HL-60/S4 treated with phorbol 12-myristate 13-acetate at 8.2 ng/mL for 4 days and 3 days (cell line): ENCODE results near the gene DNAJC15.

Experiments
- in situ Hi-C: fragments of 300-500 bp; cut with MboI; formaldehyde crosslinking; loops from 2 replicates; pipeline ENCODE4 v1.15.0; 2022; ENCODE audit warnings: low sequenced_read_pairs

The DNAJC15 gene

DNA sequence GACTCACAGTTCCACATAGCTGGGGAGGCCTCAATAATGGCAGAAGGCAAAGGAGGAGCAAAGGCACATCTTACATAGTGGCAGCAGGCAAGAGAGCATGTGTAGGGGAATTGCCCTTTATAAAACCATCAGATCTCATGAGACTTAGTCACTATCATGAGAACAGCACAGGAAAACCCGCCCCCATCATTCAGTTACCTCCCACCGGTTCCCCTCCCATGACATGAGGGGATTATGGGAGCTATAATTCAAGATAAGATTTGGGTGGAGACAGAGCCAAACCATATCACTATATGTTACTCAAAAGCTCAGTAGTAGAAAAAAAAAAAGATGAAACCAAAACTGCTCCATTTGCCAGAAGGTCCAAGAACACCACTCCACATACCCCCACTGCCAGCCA is 58.5 kb downstream of the DNAJC15 start:
- in situ Hi-C loops = no loop called here

DNA sequence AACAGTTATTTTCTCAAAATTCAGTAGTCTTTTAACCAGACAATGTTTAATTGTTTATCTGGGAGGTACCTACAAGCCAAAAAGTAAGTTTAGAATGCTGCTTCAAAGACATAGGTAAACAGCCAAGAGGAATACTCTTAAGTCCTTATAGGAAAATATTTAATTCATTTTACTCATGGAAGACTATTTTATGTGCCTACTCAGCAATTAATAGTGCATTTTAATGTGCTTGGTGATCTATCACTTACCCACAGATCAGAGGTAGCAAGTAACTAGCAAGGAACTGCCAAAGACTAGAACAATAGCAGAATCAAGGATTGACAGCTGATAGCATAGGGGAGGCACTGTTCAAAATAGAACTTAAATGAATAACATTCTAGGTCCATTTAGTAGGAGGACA is 60.4 kb downstream of the DNAJC15 start:
- in situ Hi-C loops = no loop called here

DNA sequence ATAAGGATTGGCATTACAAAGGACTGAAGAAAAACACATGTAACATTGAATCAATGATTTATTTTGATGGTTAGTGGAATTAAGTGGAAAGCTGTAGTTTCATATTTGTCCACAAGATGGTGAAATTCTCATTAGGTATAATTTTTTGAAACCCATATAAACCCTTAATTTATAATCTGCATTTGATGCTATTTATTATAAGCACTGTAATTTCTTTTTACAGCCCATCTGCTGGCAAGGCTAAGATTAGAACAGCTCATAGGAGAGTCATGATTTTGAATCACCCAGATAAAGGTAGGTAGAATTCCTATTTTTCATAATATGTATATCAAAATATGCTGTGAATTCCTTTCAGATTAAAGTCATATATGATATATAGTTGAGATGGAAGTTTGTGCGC is 62.2 kb downstream of the DNAJC15 start:
- in situ Hi-C loops = no loop called here

GRCh38 chr13:43086181-43086580 is 62.8 kb downstream of the DNAJC15 start:
- in situ Hi-C loops = no loop called here

DNA sequence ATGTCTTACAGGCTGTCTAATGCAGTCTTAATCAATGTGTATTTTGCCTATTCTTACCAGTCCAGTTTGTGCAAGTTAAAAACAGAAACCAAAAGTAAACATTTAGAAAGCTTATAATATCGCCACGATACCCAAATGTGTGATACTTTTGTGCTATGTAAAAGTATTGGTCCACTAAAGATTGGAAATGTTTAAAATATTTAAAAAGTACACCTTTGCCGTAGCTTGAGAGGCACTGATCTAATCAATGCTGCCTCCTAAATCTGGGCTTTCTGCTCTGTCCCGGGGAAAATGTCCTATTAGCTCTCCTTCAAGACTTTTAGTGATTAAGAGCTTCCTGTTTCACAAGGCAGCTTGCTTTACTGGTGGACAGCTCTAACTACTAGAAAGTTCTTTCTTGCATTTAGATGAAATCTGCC is 64.7 kb downstream of the DNAJC15 start:
- in situ Hi-C loops = no loop called here

DNA sequence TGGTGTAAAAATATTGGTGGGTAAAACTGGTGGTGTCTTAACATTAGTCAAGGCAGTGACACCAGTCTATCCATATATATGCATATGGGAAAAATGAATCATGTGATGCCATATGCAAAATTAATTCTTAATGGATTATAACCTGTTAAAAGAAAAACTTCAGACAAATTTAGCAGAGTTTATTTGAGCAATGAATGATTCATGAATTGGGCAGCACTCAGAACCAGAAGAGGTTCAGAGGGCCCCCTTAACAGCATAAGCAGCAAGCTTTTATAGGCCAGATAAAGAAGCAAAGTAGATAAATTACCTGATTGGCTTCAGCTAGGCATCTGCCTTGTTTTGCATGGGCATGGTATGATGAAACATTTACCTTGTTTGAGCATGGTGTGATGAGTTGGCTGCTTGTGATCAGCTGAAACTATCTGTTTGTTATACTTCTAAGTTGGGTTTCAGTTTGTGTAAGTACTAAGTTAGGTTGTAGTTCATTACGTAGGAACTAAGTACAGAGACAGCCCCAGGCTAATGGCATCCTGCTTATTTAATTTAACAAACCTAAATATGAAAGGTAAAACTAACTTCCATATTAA is 66.6 kb downstream of the DNAJC15 start:
- in situ Hi-C loops = no loop called here

DNA sequence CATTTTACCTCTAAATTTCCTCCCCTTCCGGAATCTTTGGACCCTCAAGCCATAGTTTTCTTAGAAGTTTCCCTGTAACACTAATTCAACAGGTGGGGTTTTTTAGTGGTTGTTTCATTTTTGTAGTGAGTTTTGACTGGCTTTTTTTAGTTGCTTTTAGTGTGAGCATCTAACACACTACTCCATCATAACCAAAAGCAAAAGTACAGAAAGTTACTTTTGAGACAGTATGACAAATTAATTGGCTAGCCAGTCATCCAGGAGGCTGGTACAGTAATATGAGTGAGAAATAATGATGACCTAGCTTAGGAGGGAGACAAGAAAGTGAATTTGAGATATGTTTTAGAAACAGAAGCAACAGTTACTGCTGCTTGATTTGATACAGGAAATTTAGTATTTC is 71.5 kb downstream of the DNAJC15 start:
- in situ Hi-C loops = no loop called here

GRCh38 chr13:43095771-43096719 is 72.7 kb downstream of the DNAJC15 start:
- in situ Hi-C loops = no loop called here

DNA sequence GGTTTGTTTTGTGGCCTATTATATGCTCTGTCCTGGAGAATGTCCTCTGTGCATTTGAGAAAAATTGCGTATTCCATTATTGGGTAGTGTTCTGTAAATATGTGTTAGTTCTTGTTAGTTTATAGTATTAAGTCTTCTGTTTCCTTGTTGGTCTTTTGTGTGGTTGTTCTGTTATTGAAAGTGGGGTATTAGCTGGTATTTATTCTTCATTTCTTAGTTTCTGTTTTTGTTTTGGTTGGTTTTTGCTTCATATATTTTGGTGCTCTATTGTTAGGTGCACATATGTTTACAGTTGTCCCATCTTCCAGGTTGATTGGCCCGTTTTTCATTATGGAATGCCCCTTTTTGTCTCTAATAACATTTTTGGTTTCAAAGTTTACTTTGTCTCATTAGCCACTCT is 77.3 kb downstream of the DNAJC15 start:
- in situ Hi-C loops = no loop called here

GRCh38 chr13:43102304-43102703 is 78.9 kb downstream of the DNAJC15 start:
- in situ Hi-C loops = no loop called here

DNA sequence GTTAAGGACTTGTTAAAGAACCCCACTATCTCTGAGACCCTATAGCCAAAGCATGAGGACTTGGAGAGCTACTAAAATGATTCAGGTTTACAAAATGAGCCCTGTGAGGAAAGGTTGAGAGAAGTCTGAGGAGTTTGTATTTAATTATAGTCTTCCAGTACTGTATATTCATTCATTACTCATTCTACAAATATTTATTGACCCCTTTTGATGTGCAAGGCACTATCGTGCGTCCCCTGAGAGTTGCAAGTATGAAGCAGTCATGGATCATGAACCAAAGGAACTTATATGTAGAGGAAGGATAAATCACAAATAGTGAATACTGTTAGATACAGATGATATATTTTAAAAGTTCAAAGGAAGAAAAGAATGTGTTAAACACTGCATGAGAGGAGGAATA is 84.4 kb downstream of the DNAJC15 start:
- in situ Hi-C loops = no loop called here

DNA sequence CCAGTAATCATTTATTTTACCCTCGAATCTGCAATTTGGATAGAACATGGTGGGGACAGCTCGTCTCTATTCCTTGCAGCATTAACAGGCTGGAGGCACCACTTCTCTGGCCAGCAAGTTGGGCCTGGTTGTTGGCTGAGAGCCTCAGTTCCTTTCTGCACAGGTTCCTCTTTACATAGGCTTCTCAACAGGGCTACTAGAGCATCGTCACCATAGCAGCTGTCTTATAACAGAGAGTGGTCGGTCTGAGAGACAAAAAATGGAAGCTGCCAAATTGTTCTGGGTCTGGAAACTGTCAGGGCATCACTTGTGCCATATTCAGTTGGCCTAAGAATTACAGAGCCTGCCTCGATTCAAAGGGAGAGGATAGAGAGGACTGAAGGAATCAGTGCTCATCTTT is 86.7 kb downstream of the DNAJC15 start:
- in situ Hi-C loops = no loop called here

GRCh38 chr13:43110658-43111057 is 87.3 kb downstream of the DNAJC15 start:
- in situ Hi-C loops = no loop called here

DNA sequence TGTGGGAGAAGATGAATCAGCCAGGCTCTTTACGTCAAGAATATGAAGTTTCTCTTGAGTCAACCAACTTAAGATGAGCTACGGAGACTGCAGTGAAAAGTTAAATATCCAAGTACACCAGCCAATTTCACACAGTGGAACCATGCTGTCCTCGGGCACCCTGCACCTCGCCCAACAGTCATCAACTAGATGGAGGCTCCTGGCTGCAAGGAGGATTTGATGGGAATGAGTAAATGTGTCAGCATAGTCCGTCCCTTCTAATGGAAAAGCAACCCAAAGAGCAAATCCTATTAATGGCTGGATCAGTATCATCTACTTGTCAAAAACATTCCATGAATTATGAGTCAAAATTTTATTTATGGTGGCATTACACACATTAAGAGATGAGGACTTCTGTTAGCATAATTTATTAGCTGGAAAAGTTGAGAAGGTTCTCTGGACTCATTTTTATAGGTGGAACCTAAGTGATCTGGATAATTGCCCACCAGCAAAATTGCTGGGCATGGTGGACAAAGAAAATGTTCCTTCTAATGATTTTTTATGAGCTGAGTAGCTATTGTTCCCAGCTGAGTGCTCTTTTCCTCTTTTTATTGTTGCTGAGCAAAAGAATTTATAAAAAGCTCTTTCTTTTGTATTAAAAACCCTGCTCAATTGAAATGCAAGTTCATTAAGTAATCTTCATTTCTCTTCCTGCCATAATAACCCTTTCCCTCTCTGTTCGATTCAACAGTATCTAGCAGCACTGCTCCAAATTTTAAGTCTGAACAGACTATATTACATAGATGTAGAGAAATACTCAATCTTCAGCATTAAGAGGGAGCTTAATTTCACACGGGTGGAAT is 88.4 kb downstream of the DNAJC15 start:
- in situ Hi-C loops = no loop called here

- in situ Hi-C loops = no loop called here
These were observed 90.2 kb downstream of the DNAJC15 start for GRCh38 chr13:43113603-43114002.

DNA sequence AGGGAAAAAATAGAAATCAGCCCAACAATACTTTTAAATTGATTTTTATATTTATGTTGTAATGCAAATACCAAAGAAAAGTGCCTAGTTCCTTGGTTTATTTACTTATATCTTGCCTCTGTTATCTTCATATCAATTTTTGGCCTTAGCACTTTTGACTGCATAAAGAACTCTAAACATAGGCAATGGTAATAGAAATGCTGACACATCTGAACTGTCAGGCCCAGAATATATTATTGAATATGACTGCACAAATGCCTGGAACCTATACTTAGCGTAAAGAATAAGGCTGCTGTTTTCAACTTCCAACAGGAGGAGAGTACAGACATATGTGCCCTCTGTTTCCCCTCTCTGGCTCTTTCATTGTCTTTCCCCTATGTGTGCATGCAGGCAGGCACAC is 91.1 kb downstream of the DNAJC15 start:
- in situ Hi-C loops = no loop called here

GRCh38 chr13:43115141-43115540 is 91.8 kb downstream of the DNAJC15 start:
- in situ Hi-C loops = no loop called here

DNA sequence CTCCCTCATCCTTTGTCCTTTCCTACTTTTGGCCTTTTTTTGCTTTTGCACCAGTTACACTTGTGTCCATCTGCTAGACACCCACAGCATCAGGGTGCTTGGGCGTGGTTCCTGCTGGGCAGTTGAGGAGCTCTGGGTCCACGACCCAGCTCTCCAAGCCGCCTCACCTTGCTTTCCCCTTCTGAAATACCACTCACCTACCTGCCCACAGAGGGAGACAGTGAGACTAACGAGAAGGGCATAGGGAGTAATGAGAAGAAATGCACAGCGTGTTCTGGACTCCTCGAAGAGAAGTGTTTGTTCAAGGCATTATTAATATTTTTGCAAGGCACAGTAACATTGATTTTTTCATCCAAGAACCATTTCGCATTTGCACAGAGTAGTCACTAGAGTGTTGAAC is 92.9 kb downstream of the DNAJC15 start:
- in situ Hi-C loops = no loop called here

- in situ Hi-C loops = no loop called here
These were observed 95.1 kb downstream of the DNAJC15 start for GRCh38 chr13:43118521-43118920.

DNA sequence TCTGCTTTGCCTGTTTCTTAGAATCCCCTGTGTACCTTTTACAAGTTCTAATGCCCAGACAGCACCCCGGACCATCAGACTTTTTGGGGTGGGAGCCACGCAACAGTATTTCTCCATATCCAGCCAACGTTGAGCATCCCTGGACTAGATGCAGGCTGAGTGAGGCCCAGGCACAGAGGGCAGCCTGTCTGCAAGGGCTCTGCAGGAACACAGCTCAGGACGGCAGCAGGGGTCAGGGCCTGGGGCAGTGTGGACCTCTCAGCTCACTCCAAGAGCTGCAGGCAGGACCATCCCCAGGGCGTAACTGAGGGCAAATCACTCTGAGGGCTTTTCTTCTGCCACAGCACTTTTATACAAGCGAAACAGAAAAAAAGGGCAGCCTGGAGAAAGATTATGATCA is 95.8 kb downstream of the DNAJC15 start:
- in situ Hi-C loops = no loop called here

DNA sequence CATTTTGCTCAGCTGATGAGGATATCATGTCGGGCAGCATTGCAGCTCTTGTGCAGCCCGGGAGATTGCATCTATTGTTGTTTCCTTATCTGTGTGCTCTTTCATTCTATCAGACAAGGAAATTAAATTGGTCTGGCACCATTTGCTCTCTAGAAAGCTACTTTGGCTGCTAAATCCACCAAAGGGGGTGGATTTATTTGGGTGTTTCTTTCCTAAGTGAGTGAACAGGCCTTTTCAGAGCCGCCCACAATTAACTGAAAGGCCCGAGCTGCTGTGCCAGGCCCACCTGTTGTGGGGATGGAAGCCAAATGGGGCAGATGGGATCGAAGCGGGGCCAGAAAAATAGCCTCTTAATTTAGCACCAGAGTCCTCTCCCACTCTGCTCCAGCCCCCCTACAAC is 99.4 kb downstream of the DNAJC15 start:
- in situ Hi-C loops = no loop called here

DNA sequence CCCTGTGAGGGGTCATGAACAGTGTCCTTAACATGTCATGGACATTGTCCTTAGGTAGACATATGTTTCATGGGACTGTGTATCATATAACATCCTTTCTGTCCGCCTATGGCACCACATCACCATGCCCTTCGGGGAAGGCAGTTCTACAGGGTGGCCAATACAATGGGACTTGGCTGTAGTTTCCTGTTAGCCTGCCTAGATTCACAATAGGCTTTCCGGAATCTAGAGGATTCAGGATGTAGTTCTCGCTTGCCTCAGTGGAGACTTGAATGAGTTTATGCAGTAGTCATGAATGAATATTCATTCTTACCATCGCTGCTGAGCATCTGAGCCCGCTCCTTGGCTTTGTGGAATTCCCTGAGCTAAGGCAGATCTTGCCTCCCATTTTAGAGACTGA is 100.5 kb downstream of the DNAJC15 start:
- in situ Hi-C loops = no loop called here
